ENCODE data around the gene PTP4A2.
"Not testable (repeated sequence)": the region's sequence is repeated elsewhere in the genome, so short reads cannot be mapped to it uniquely, and the experiment has no call there.

PTP4A2 gene

GRCh38 chr1:31900790-31901189, 37.4 kb downstream of the PTP4A2 start:
- no peak for TF ChIP-seq CTCF (IDR thresholded peaks at IDR 0.05; ENCODE audit: insufficient read depth, low read length, poor library complexity, severe bottlenecking)
- DNase-seq (ENCODE audit: extremely low read depth, insufficient read length), result no peak

GRCh38 chr1:31897526-31898100, 40.6 kb downstream of the PTP4A2 start:
- DNase-seq (ENCODE audit: extremely low read depth, insufficient read length), result no peak
- H3K36me3 ChIP-seq (ENCODE audit: control insufficient read depth, insufficient read depth, low read length), result no peaks in the 10 kb centered on the region
- TF ChIP-seq CTCF (IDR thresholded peaks at IDR 0.05; ENCODE audit: insufficient read depth, low read length, poor library complexity, severe bottlenecking), result no peak
- H3K4me3 ChIP-seq (replicated peaks; ENCODE audit: low read depth, low read length), result no peak overlapping the region
- no peaks in the 10 kb centered on the region for H3K27me3 ChIP-seq (replicated peaks; ENCODE audit: control insufficient read depth, insufficient read depth, low read length)

More at GRCh38 chr1:31900790-31901189, 37.4 kb downstream of the PTP4A2 start:
- Histone ChIP-seq H3K4me3 (replicated peaks; ENCODE audit: low read depth, low read length) (no peak overlapping the region), H3K36me3 (ENCODE audit: control insufficient read depth, insufficient read depth, low read length) (peaks cover 2% of the 10 kb centered on the region), H3K27me3 (replicated peaks; ENCODE audit: control insufficient read depth, insufficient read depth, low read length) (no peaks in the 10 kb centered on the region)

GRCh38 chr1:31895474-31896198, 42.5 kb downstream of the PTP4A2 start:
- not testable (repeated sequence) for DNase-seq (ENCODE audit: extremely low read depth, insufficient read length); H3K36me3 ChIP-seq (ENCODE audit: control insufficient read depth, insufficient read depth, low read length); H3K27me3 ChIP-seq (replicated peaks; ENCODE audit: control insufficient read depth, insufficient read depth, low read length); H3K4me3 ChIP-seq (replicated peaks; ENCODE audit: low read depth, low read length)

- Histone ChIP-seq H3K4me3 (replicated peaks; ENCODE audit: low read depth, low read length) (no peak overlapping the region), H3K36me3 (ENCODE audit: control insufficient read depth, insufficient read depth, low read length) (no peaks in the 10 kb centered on the region), H3K27me3 (replicated peaks; ENCODE audit: control insufficient read depth, insufficient read depth, low read length) (no peaks in the 10 kb centered on the region)
- no peak for TF ChIP-seq CTCF (IDR thresholded peaks at IDR 0.05; ENCODE audit: insufficient read depth, low read length, poor library complexity, severe bottlenecking)
- DNase-seq (ENCODE audit: extremely low read depth, insufficient read length), result peak; percentile 58
Observed at GRCh38 chr1:31891280-31891679, 46.9 kb downstream of the PTP4A2 start.

- TF ChIP-seq CTCF (IDR thresholded peaks at IDR 0.05; ENCODE audit: insufficient read depth, low read length, poor library complexity, severe bottlenecking), result no peak
- no peak for DNase-seq (ENCODE audit: extremely low read depth, insufficient read length)
- Histone ChIP-seq H3K36me3 (ENCODE audit: control insufficient read depth, insufficient read depth, low read length) (no peaks in the 10 kb centered on the region), H3K4me3 (replicated peaks; ENCODE audit: low read depth, low read length) (no peak overlapping the region), H3K27me3 (replicated peaks; ENCODE audit: control insufficient read depth, insufficient read depth, low read length) (no peaks in the 10 kb centered on the region)
Observed at GRCh38 chr1:31888291-31888690, 49.9 kb downstream of the PTP4A2 start.

- no peak overlapping the region for H3K4me3 ChIP-seq (replicated peaks; ENCODE audit: low read depth, low read length)
- DNase-seq (ENCODE audit: extremely low read depth, insufficient read length), result no peak
- H3K36me3 ChIP-seq (ENCODE audit: control insufficient read depth, insufficient read depth, low read length), result no peaks in the 10 kb centered on the region
- H3K27me3 ChIP-seq (replicated peaks; ENCODE audit: control insufficient read depth, insufficient read depth, low read length), result no peaks in the 10 kb centered on the region
- no peak for TF ChIP-seq CTCF (IDR thresholded peaks at IDR 0.05; ENCODE audit: insufficient read depth, low read length, poor library complexity, severe bottlenecking)
Observed at GRCh38 chr1:31886866-31887265, 51.3 kb downstream of the PTP4A2 start.

Measured in GM06990 (cell line).